Brain microvascular endothelial cell (primary cell): Measurements from ENCODE around the gene ARID2.

Experiments used
- DNase-seq: peaks from one replicate; pipeline ENCODE4 v3.0.0-alpha.2; 2020
- H3K27ac ChIP-seq: fragments of 250-450 bp; sonication (Bioruptor Pico); 2 replicates; pipeline ENCODE4 v1.5.1; 2020; ENCODE audit warnings: mild to moderate bottlenecking, moderate library complexity
- H3K27me3 ChIP-seq: fragments of 250-450 bp; sonication (Bioruptor Pico); replicated peaks from 2 replicates; pipeline ENCODE4 v1.5.1; 2020; ENCODE audit warnings: mild to moderate bottlenecking
- H3K36me3 ChIP-seq: fragments of 250-450 bp; sonication (Bioruptor Pico); replicated peaks from 2 replicates; pipeline ENCODE4 v1.5.1; 2020; ENCODE audit warnings: mild to moderate bottlenecking
- H3K4me3 ChIP-seq: 2 replicates; pipeline ENCODE4 v1.5.1; 2011; ENCODE audit warnings: low read depth, mild to moderate bottlenecking, control low read depth, low read length, moderate library complexity
- CTCF ChIP-seq: IDR thresholded peaks from 2 replicates; pipeline ENCODE4 v1.5.1; 2011; ENCODE audit warnings: low read depth, mild to moderate bottlenecking, moderate library complexity, low read length, control low read depth, inconsistent platforms; ENCODE audit errors: missing control alignments
- in situ Hi-C: cut with HindIII; loops from 2 replicates; pipeline ENCODE4 v1.10.0; 2017; ENCODE audit warnings: low sequenced_read_pairs, low pct_ligation_motif_present

ARID2 gene

GRCh38 chr12:45773747-45774146 is 44.2 kb downstream of the ARID2 start:
- no peak overlapping the region for H3K27ac ChIP-seq
- in situ Hi-C loops = no loop called here
- DNase-seq = no peak
- no peaks in the 10 kb centered on the region for H3K27me3 ChIP-seq
- TF ChIP-seq CTCF = no peak
- no peaks in the 10 kb centered on the region for H3K36me3 ChIP-seq
- no peak overlapping the region for H3K4me3 ChIP-seq

- H3K36me3 ChIP-seq = no peaks in the 10 kb centered on the region
- no peak overlapping the region for H3K27ac ChIP-seq
- no peaks in the 10 kb centered on the region for H3K27me3 ChIP-seq
- no peak for DNase-seq
- TF ChIP-seq CTCF = no peak
- H3K4me3 ChIP-seq = no peak overlapping the region
- in situ Hi-C loops = no loop called here
These were observed 45.1 kb downstream of the ARID2 start for GRCh38 chr12:45774508-45775162.

GRCh38 chr12:45775465-45775864 is 46.0 kb downstream of the ARID2 start:
- in situ Hi-C loops = no loop called here
- no peak for DNase-seq
- Histone ChIP-seq H3K27me3 (no peaks in the 10 kb centered on the region), H3K4me3 (no peak overlapping the region), H3K27ac (no peak overlapping the region), H3K36me3 (no peaks in the 10 kb centered on the region)
- no peak for TF ChIP-seq CTCF

GRCh38 chr12:45775964-45776363 is 46.5 kb downstream of the ARID2 start:
- Histone ChIP-seq H3K4me3 (no peak overlapping the region), H3K27ac (no peak overlapping the region), H3K27me3 (no peaks in the 10 kb centered on the region), H3K36me3 (no peaks in the 10 kb centered on the region)
- TF ChIP-seq CTCF = no peak
- no peak for DNase-seq
- in situ Hi-C loops = no loop called here

GRCh38 chr12:45779936-45780335 is 50.4 kb downstream of the ARID2 start:
- in situ Hi-C loops = no loop called here
- Histone ChIP-seq H3K36me3 (no peaks in the 10 kb centered on the region), H3K27me3 (no peaks in the 10 kb centered on the region), H3K27ac (no peak overlapping the region), H3K4me3 (no peak overlapping the region)
- no peak for DNase-seq
- TF ChIP-seq CTCF = no peak

GRCh38 chr12:45781080-45781479 is 51.6 kb downstream of the ARID2 start:
- no peak for TF ChIP-seq CTCF
- Histone ChIP-seq H3K27me3 (no peaks in the 10 kb centered on the region), H3K36me3 (no peaks in the 10 kb centered on the region), H3K4me3 (no peak overlapping the region), H3K27ac (no peak overlapping the region)
- in situ Hi-C loops = no loop called here
- no peak for DNase-seq
